SJSA1 (cell line): ENCODE measurements around the gene FAM20A. TPM values are rescaled to one million over a fixed set of nuclear protein-coding genes. Genes with fewer than 3 reads are reported as not detected.

Source experiments
- DNase-seq, 2 experiments: peaks; one replicate each; pipeline ENCODE4 v3.0.0-alpha.2; 2015 to 2020; ENCODE audit warnings: low spot score in 2 of 2, low read depth in 1 of 2
- H3K27ac ChIP-seq: fragments of 250-450 bp; sonication (Bioruptor Pico); 2 replicates; pipeline ENCODE4 v1.5.1; 2020; ENCODE audit warnings: mild to moderate bottlenecking, moderate library complexity
- H3K27me3 ChIP-seq: fragments of 250-450 bp; sonication (Bioruptor Pico); replicated peaks from 2 replicates; pipeline ENCODE4 v1.5.1; 2020; ENCODE audit warnings: mild to moderate bottlenecking, moderate library complexity
- H3K36me3 ChIP-seq: fragments of 250-450 bp; sonication (Bioruptor Pico); 2 replicates; pipeline ENCODE4 v1.5.1; 2020; ENCODE audit warnings: mild to moderate bottlenecking
- H3K4me1 ChIP-seq: fragments of 250-450 bp; sonication (Bioruptor Pico); replicated peaks from 2 replicates; pipeline ENCODE4 v1.6.1; 2021; ENCODE audit warnings: mild to moderate bottlenecking
- H3K4me3 ChIP-seq: fragments of 250-450 bp; sonication (Bioruptor Pico); 2 replicates; pipeline ENCODE4 v1.5.1; 2020; ENCODE audit warnings: mild to moderate bottlenecking
- H3K9me3 ChIP-seq: fragments of 250-450 bp; sonication (Bioruptor Pico); replicated peaks from 2 replicates; pipeline ENCODE4 v1.5.1; 2020; ENCODE audit warnings: mild to moderate bottlenecking
- total RNA-seq: library from RNA; depleted of rRNA; stranded (reverse); fragments of >200 nt; shearing (Covaris generic); gene quantifications from 2 replicates; pipeline ENCODE4 v1.2.3, GENCODE V29; 2014

Gene FAM20A
- total RNA-seq, 1 experiment from 2014 or later: not detected

DNA sequence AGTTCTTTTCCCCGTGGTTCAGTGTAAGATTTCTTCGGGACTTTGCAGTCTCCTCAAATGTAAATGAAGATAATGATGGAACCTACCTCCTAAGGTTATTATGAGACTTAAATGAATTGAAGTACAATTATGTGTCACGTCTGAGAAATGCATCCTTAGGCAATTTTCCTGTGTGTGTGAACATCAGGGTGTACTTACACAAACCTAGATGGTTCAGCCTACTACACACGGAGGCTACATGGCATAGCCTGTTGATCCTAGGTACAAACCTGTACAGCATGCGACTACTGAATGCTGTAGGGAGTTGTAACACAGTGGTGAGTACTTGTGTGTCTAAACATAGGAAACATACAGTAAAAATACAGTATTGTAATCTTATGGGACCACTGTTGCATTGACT is 1.1 kb upstream of the FAM20A start:
- Histone ChIP-seq H3K27me3 (peaks cover 40% of the 10 kb centered on the region), H3K9me3 (peaks cover 4% of the 10 kb centered on the region; the same call in 1 of the 2 replicates), H3K27ac (no peak overlapping the region), H3K4me3 (no peak overlapping the region), H3K4me1 (peaks cover 7% of the 10 kb centered on the region; the same call in 1 of the 2 replicates), H3K36me3 (no peaks in the 10 kb centered on the region)
- no peak for DNase-seq

DNA sequence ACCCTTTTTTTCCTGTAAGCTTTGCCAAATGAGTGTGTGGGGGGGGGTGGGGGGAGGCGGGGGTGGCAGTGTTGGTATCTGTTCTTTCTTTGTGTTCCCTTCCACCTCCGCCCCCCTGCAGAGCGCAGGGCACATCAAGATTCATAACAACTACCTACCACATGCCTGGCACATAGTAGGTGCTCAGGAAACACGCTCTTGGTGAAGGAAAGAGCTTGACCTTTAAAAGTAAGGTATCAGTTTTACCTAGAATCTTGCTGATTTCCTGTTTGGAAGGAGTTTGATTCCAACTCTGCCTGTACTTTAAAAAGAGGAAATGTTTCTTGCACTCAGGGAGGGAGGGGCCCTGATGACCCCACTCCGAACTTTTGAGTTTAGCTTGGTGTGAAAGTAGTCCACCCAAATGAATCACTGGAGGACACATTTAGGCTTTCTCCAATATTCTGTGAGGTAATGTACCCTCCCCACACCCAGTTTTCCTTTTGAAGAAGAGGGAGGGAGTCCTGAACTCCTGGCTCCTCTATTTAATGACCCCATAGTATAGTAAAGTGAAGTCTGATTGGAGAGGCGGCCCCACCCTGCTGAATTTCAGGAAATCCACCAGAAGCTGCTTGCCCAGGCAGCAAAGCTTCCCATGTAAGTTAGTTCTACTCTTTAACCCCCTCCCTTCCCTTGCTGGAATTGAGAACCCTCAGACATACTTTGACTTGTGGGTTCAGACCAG is 560 bp upstream of the FAM20A start:
- H3K36me3 ChIP-seq: no peaks in the 10 kb centered on the region
- H3K27me3 ChIP-seq: peaks cover 40% of the 10 kb centered on the region
- peaks cover 4% of the 10 kb centered on the region; the same call in 1 of the 2 replicates for H3K9me3 ChIP-seq
- DNase-seq: no peak
- no peak overlapping the region for H3K27ac ChIP-seq
- peaks cover 7% of the 10 kb centered on the region; the same call in 1 of the 2 replicates for H3K4me1 ChIP-seq
- no peak overlapping the region for H3K4me3 ChIP-seq

DNA sequence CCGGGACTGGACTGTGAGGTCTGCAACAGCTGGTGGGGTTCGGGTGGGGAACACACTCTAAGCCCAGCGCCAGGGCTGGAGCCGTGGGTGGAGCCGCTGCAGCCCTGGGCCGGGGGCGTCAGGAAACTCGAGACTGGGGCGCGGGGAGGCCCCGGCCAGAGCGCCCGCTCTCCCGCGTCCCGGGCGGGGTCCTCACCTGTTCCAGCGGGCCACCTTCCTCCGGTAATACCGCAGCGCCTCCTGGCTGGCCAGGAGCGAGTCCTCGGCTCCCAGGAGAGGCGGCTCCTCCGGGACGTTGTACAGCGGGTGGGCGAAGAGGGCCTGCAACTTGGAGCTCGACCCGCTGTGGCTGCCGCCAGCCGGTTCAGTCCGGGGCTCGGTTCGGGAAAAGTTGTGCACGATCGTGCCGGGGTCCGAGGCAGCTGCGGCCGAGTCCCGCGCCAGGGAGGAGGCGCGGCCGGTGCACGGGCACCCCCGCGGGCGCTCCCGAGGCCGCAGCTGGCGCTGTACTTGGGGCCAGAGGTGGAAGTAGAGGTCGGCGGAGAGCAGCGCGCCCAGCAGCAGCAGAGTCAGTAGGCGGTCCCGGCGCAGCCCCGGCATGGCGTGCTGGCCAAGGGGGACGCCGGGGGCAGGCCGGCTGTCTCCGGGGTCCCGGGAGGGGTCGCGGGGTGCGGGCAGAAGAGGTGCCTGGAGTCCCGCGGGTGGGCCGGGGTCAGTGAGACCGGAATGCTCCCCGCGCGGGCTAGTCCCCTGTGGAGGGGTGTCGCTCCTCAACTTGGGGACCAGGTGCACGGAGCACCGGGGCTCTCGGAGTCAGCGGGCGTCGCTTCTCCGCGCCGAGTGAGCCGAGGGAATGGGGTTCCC is 868 bp downstream of the FAM20A start:
- no peak overlapping the region for H3K4me3 ChIP-seq
- no peaks in the 10 kb centered on the region for H3K36me3 ChIP-seq
- H3K9me3 ChIP-seq: peaks cover 4% of the 10 kb centered on the region; the same call in 1 of the 2 replicates
- H3K4me1 ChIP-seq: peaks cover 7% of the 10 kb centered on the region; the same call in 1 of the 2 replicates
- H3K27me3 ChIP-seq: peaks cover 40% of the 10 kb centered on the region
- no peak overlapping the region for H3K27ac ChIP-seq
- no peak for DNase-seq

DNA sequence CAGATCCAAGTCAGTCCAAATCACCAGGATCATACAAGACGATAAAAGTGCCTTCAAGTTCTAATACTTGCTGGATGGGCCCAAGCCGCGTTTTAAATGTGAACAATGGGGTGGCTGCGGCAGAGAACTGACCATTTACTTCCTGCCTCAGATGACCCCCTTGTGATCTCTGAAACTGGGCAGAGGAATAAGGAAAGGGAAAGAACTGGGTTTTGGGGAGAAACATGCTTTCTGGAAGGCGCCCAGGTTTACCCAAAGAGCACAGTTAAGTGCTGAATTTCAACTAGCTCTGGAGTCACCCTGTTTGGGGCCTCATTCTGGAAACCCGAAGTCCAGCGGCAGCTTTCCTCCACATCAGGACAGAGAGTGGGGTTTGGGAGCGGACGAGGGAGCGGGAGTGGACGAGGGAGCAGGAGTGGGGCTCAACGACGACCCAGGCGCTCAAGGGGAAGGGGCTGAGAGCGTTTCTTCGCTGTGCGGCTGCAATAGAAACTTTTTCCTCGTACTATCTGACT is 1.6 kb downstream of the FAM20A start:
- H3K36me3 ChIP-seq: no peaks in the 10 kb centered on the region
- H3K27me3 ChIP-seq: peaks cover 40% of the 10 kb centered on the region
- H3K27ac ChIP-seq: no peak overlapping the region
- H3K4me3 ChIP-seq: no peak overlapping the region
- peaks cover 4% of the 10 kb centered on the region; the same call in 1 of the 2 replicates for H3K9me3 ChIP-seq
- peaks cover 7% of the 10 kb centered on the region; the same call in 1 of the 2 replicates for H3K4me1 ChIP-seq
- DNase-seq: no peak

DNA sequence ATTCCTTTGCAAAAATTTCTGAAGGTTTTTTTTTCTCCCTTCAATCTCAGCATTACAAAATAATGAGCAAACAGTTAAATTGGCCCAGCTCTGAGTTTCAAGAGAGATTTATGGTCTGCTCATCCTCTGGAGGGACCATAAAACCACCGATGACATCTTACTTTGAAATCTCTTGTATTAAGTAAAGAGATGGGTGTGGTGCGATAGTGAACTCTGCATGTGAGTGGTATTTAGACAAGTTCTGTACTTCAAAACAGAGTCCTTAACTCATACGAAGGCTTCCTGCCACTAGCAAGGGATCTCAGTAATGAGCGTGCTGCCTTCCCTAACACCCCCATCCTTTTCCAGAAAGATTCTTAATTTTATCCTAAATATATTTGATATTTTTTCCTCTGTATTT is 2.1 kb downstream of the FAM20A start:
- Histone ChIP-seq H3K36me3 (no peaks in the 10 kb centered on the region), H3K27me3 (peaks cover 40% of the 10 kb centered on the region), H3K9me3 (peaks cover 4% of the 10 kb centered on the region; the same call in 1 of the 2 replicates), H3K4me1 (peaks cover 7% of the 10 kb centered on the region; the same call in 1 of the 2 replicates), H3K27ac (no peak overlapping the region), H3K4me3 (no peak overlapping the region)
- DNase-seq: no peak

DNA sequence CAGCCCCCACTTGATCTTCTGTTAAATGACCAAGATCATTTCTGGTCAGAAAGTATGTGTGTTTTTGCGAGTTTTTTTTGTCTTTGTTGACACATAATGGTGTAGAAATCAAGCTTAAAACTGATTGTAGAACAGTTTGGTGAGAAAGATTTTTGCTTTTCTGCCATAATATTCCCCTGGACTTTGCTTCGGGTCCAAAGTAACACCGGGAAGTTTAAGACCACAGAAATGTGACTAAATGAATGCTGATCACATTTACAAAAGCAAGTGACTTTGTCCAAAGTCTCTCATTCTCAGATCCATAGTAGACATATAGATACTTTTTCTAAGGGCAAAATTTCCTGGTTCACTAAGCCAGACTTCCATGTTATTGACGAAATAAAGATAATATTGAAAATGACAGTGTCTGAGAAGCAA is 2.6 kb downstream of the FAM20A start:
- peaks cover 7% of the 10 kb centered on the region; the same call in 1 of the 2 replicates for H3K4me1 ChIP-seq
- DNase-seq: no peak
- no peak overlapping the region for H3K4me3 ChIP-seq
- H3K27me3 ChIP-seq: peaks cover 40% of the 10 kb centered on the region
- H3K9me3 ChIP-seq: peaks cover 4% of the 10 kb centered on the region; the same call in 1 of the 2 replicates
- no peaks in the 10 kb centered on the region for H3K36me3 ChIP-seq
- H3K27ac ChIP-seq: no peak overlapping the region

DNA sequence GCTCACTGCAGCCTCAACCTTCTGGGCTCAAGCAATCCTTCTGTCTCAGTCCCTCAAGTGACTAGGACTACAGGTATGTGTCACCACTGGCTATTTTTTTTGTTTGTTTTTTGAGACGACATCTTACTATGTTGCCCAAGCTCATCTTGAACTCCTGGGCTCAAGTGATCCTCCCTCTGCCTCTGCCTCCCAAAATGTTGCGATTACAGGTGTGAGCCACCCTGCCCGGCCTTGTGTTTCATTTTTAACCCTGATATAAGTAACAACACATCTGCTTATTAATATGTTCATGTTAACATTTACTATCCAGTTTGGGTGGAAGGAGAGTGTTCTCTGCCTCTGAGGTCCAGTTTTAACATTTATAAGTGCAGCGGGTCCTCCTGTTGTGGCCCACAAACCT is 3.1 kb downstream of the FAM20A start:
- Histone ChIP-seq H3K27ac (no peak overlapping the region), H3K4me3 (no peak overlapping the region), H3K27me3 (peaks cover 40% of the 10 kb centered on the region), H3K4me1 (peaks cover 7% of the 10 kb centered on the region; the same call in 1 of the 2 replicates), H3K9me3 (peaks cover 4% of the 10 kb centered on the region; the same call in 1 of the 2 replicates), H3K36me3 (no peaks in the 10 kb centered on the region)
- DNase-seq: no peak

DNA sequence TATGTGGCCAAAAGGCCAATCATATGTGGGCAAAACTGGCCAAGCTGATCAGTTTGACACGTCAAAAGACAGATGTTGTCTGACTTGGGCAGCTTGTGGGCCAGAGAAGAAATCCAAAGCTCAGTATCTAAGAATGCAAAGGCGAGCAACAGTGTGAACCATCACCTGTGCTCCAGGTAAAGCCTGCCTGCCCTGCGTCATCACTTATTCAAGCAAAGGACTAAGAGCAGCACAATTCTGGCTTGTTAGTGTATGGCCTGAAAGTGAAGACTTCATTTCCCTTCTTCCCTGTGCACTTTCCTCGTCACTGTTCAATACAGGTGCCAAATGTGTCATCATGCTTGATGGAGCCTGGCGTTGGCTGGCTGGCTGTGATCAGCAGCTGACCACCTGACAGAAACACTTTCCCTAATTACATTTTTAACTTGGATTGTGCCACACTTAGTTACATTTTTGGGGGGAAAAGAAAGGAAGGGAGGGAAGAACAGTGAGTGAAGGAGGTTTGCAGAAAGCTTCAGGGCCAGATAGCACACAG is 4.7 kb downstream of the FAM20A start:
- no peak overlapping the region for H3K4me3 ChIP-seq
- H3K27ac ChIP-seq: no peak overlapping the region
- DNase-seq: no peak
- peaks cover 7% of the 10 kb centered on the region; the same call in 1 of the 2 replicates for H3K4me1 ChIP-seq
- peaks cover 4% of the 10 kb centered on the region; the same call in 1 of the 2 replicates for H3K9me3 ChIP-seq
- no peaks in the 10 kb centered on the region for H3K36me3 ChIP-seq
- peaks cover 24% of the 10 kb centered on the region for H3K27me3 ChIP-seq

DNA sequence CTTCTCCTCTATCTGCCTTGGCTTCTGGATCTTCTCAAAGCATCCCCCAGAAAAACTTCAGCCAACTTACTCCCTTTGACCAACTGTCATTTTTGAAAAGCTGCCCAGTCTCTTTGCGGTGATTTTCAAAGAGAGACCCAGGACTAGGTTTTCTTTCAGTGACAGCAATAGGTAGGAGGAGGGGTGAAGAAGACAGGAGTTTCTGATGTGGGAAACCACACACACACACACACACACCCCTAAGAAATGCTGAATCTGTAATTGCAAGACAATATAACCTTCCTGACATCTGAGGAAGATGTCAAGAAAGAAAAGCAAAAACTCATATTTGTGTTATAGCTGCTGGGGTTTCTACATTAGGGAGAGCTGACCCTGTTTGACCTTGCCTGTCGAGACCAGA is 5.2 kb downstream of the FAM20A start:
- H3K4me1 ChIP-seq: peaks cover 7% of the 10 kb centered on the region; the same call in 1 of the 2 replicates
- H3K9me3 ChIP-seq: peaks cover 4% of the 10 kb centered on the region; the same call in 1 of the 2 replicates
- no peak overlapping the region for H3K27ac ChIP-seq
- H3K36me3 ChIP-seq: no peaks in the 10 kb centered on the region
- no peak overlapping the region for H3K4me3 ChIP-seq
- peaks cover 22% of the 10 kb centered on the region for H3K27me3 ChIP-seq
- DNase-seq: no peak

DNA sequence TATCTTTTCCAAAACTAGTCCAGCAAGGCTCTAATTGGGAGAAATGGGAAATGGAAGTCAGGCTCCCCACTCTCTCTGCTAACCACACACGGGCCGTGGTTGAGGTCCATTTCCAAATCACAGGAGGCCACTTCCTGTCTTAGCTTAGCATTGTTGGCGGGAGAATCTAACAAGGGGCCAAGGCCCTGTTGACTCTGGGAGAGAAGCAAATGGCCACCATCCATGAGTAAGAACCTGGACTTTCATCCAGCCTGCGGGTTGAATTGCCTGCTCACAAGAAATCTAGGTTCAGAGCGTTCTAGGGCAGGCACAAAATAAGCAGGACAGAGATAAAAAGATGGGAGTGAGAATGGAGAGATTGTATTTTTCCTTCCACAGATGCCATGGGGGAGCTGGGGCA is 5.7 kb downstream of the FAM20A start:
- no peaks in the 10 kb centered on the region for H3K36me3 ChIP-seq
- 0 out of 2 replicates have a peak, but pooled peaks cover 4% of the 10 kb centered on the region for H3K4me1 ChIP-seq

DNA sequence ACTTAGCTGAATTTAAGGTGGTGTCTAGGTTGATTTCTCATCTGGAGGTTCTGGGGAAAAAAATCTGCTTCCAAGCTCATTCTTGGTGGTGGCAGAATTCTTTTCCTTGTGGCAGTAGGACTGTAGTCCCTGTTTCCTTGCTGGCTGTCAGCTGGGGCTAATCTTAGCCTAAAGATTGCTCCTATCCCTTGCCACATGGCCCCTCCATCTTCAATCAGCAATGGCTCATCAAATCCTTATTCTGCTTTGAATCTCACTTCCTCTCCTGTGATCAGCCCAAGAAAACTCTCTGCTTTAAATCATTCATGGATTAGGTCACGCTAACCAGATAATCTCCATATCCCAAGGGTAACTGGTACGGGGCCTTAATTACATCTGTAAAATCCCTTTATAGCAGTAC is 6.6 kb downstream of the FAM20A start:
- no peak for DNase-seq
- Histone ChIP-seq H3K27me3 (peaks cover 9% of the 10 kb centered on the region), H3K4me3 (no peak overlapping the region), H3K36me3 (no peaks in the 10 kb centered on the region), H3K9me3 (no peaks in the 10 kb centered on the region), H3K27ac (no peak overlapping the region), H3K4me1 (no peaks in the 10 kb centered on the region)

More for the DNA sequence above, 5.7 kb downstream of the FAM20A start:
- Histone ChIP-seq H3K27me3 (peaks cover 18% of the 10 kb centered on the region), H3K4me3 (no peak overlapping the region), H3K9me3 (peaks cover 3% of the 10 kb centered on the region; the same call in 1 of the 2 replicates), H3K27ac (no peak overlapping the region)
- no peak for DNase-seq

DNA sequence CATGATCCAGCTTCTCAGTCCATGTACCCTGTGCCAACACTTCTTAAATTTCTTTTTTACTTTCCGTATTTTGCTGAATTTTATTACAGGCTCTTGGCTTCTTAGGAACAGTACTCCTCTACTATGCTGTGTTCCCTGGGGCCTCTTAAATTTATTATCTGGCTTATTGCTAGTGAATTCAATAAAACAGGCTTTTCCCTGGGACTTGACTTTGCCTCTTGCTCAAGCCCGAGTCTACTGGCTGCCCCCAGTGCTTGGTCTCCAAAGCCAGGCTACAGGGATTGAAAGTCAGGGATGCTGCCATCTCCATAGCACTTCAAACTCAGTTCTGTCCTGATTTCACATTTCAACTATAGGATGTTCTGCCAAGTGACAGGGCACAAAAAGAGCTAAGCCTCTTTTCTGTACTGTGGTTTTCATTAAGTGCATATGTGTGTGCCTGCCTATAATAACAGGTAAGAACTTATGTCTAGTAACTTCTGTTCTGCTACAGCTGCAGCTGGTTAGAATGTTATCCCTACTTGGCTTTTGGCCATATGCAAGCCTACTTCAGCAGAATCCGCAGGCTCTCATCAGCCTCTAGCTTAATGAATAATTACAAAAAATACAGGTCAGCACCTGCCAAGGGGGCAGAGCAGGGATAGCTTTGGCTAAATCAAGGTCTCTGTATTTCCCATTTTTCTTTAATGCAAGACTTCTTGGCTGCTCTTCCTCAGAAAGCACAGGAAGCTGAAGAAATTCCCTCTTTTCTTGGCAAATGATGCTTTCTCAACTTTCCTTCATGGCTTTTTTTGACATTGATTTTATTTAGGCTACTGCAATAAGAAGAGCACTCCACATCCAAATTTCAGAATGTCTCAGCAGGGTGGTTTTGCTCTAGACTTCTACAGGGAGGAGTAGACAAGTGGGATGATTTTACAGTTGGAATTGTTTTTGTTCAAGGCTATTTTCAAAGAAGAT is 8.2 kb downstream of the FAM20A start:
- H3K9me3 ChIP-seq: no peaks in the 10 kb centered on the region
- H3K36me3 ChIP-seq: no peaks in the 10 kb centered on the region
- H3K4me3 ChIP-seq: no peak overlapping the region
- no peak overlapping the region for H3K27ac ChIP-seq
- no peaks in the 10 kb centered on the region for H3K4me1 ChIP-seq
- H3K27me3 ChIP-seq: no peaks in the 10 kb centered on the region
- DNase-seq: no peak
